GM21717 (cell line): ENCODE measurements around the gene RABL6.
"Not testable (repeated sequence)": the region's sequence is repeated elsewhere in the genome, so short reads cannot be mapped to it uniquely, and the experiment has no call there.

Experiments used
- ATAC-seq: cut with Tn5 transposase; IDR thresholded peaks from one replicate; pipeline ENCODE4 v1.9.1; 2021; ENCODE audit warnings: mild to moderate bottlenecking, moderate library complexity; ENCODE audit not compliant: unreplicated experiment

The RABL6 gene

DNA sequence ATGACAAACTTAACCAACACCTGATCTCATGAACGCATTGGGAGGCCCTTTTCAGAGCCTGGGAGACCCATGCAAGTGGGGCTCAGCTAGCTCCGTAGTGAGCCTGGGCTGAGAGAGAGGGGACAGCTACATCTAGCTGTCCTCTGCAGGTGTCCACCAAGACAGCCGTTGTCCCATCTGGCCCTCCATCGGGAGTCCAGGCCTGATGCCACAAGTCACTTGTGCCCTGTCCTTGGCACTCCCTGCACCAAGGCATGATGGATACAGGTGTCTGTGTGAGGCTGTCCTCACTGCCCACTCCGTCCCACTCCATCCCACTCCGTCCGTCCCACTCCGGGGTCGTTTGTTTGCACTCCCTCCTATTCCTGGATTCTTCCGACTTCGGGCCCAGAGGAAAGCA lies 60.9 kb downstream of the RABL6 start:
- ATAC-seq: no peak

DNA sequence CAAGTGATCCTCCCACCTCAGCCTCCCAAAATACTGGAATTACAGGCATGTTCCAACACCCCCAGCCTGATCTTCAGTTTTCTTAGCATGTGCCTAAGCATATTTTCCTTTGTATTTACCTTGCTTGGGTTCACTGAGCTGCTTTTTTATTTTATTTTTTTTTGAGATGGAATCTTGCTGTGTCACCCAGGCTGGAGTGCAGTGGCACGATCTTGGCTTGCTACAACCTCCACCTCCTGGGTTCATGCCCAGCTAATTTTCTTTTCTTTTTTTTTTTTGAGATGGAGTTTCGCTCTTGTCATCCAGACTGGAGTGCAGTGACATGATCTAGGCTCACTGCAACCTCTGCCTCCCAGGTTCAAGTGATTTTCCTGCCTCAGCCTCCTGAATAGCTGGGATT lies 61.9 kb downstream of the RABL6 start:
- not testable (repeated sequence) for ATAC-seq

DNA sequence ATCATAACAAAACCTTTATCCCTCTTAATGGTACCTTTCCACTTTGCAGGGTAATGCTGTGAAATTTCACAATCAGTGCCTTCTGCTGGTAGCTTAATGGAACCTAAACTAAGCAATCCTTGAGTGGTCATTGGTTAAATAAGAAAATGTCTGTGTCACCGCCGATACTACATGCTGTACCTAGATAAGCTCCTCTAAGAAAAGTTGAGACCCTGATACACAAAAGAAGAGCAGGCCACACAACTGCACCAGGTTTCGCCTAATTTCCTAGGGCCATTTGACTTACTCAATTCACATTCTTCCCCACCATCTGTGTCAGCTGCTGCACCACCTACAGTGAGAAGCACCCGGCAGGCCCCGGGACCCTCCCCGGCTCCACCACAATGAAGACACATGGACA lies 67.4 kb downstream of the RABL6 start:
- ATAC-seq: no peak

DNA sequence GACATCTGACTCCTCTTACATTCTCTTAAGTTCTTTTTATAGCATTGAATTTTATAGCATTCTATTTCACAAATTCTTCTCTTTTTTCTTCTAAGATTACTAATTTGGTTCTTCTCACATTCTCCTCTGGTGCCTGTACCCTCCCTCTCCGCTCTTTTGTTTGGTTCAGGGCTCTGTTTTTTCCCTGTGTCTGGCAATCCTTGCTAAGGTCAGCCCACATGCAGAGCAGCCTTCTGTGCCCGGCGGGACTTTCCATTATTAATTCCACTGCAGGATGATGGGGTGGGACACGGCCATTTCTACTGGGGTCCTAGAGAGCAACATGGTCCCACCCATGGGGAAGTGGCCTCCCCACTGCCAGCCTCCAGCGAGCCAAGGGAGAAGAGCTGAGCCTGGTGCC lies 68.7 kb downstream of the RABL6 start:
- ATAC-seq: no peak

GRCh38 chr9:136880651-136881050 lies 72.9 kb downstream of the RABL6 start:
- ATAC-seq: no peak

GRCh38 chr9:136881691-136882108 lies 74.0 kb downstream of the RABL6 start:
- ATAC-seq: no peak

GRCh38 chr9:136882109-136882946 lies 74.6 kb downstream of the RABL6 start:
- ATAC-seq: peak; percentile 35

- not testable (repeated sequence) for ATAC-seq
These were observed 75.2 kb downstream of the RABL6 start for GRCh38 chr9:136882947-136883283.

GRCh38 chr9:136883670-136884069 lies 75.9 kb downstream of the RABL6 start:
- ATAC-seq: not testable (repeated sequence)

DNA sequence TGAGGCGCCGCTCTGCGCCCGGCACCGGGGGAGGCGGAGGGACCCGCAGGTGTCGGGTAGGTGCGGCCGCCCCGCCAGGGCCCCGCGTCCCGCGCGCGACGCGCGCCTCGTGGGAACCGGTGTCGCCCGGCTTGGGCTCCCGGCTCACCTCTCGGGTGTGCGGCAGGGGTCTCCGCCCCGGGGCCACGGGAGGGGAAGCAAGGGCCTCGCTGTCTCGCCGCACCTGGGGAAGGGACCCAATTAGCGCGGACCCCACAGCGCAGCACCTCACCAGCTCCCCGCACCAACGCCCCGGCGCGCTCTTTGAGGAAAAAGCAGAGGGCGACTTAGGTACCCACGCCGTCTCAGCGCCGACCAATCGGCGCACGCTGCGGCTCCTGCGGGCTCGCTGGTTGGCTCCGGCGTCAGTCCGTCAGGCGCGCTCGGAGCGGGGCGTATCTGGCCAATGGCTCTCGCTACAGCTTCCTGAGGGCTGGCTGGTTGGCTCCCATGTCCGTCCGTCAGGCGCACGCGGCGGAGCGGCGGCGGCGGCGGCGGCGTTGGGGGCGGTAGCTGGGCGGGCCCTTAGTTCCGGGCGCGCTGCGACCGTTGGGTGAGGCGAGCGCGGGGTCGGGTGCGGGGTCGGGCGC lies 78.3 kb downstream of the RABL6 start, which contains the start of gene TRAF2:
TRAF2 (plus strand) TSS at position 567 of the 629 bp plus-strand sequence. CDS start 12,225 bp downstream, outside the sequence.
- peak; percentile 66 for ATAC-seq

DNA sequence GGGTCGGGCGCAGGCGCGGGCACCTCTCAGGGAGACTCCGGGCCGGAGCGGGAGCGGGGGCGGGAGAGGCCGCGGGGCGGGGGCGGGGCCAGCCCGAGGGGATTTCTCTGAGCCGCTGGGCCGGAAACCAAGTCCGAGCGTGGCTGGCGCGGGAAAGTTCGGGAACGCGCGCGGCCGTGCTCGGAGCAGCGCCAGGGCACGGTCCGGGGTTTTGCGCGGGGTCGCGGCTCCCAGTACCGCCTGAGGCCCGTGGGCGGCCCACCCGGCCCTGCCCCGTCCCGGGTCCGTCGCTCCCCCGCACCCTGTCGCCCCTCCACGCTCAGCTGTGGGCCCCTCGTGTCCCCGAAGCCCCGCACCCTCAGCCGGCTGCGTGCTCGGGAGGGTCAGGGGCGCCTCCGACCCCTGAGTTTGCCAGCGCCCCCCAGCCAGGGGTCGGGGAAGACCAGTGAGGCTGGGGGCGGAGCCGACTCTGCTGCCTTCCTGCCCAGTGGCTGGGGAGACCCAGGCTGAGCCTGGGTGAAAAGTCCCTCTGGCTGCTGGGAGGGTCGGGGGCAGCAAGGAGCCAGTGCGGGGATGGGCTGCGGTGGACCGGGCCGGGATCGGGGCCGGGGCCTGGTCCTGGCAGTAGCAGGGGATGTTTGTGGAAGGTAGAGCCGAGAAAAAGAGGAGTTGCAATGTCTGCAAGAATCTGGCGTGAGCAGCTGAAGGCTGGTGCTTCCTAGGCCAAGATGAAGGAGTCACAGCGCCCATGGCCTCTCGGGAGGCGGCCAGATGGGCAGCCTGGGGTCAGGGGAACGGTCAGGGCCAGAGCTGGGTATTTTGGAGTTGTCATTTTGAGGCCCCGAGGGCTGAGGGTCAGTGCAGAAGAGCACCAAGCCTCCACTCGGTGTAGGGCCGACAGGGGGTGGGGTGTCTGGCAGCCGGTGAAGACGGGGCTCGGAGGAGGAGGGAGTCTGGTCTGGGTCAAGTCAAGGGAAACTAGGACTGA lies 79.2 kb downstream of the RABL6 start:
- ATAC-seq: no peak

GRCh38 chr9:136888454-136888853 lies 80.7 kb downstream of the RABL6 start:
- ATAC-seq: no peak

GRCh38 chr9:136889858-136890257 lies 82.1 kb downstream of the RABL6 start:
- ATAC-seq: no peak

GRCh38 chr9:136890661-136891060 lies 82.9 kb downstream of the RABL6 start:
- no peak for ATAC-seq
